ENCODE data around the gene CDK8.
A peak's percentile ranks its signal among the peaks of the same experiment; 100 is the strongest.

- no peak for TF ChIP-seq POLR2A (IDR thresholded peaks at IDR 0.05; ENCODE audit: low read depth, low read length)
- no peak for TF ChIP-seq CTCF (IDR thresholded peaks at IDR 0.05 in 2 of 3, conservative IDR thresholded peaks at IDR 0.05 in 1 of 3; ENCODE audit: control insufficient read depth in 2 of 3, extremely low read depth in 1 of 3, insufficient read depth in 1 of 3, low read depth in 3 of 3, low read length in 3 of 3)
- TF ChIP-seq TCF12 (IDR thresholded peaks at IDR 0.05; ENCODE audit: low read depth, low read length): no peak
- TF ChIP-seq, protein P1, sequence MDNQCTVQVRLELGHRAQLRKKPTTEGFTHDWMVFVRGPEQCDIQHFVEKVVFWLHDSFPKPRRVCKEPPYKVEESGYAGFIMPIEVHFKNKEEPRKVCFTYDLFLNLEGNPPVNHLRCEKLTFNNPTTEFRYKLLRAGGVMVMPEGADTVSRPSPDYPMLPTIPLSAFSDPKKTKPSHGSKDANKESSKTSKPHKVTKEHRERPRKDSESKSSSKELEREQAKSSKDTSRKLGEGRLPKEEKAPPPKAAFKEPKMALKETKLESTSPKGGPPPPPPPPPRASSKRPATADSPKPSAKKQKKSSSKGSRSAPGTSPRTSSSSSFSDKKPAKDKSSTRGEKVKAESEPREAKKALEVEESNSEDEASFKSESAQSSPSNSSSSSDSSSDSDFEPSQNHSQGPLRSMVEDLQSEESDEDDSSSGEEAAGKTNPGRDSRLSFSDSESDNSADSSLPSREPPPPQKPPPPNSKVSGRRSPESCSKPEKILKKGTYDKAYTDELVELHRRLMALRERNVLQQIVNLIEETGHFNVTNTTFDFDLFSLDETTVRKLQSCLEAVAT (IDR thresholded peaks at IDR 0.05): peak; percentile 91
- no peak for TF ChIP-seq EZH2 (IDR thresholded peaks at IDR 0.05; ENCODE audit: borderline replicate concordance, control insufficient read depth, low read depth, low read length)
These were observed 31.3 kb upstream of the CDK8 start for GRCh38 chr13:26222520-26223046.

Measured in GM12878 (cell line).